NCI-H1092 treated with DMSO at 0.1 percent for 48 hours (cell line): Measurements from ENCODE around the gene SH2D2A.
A peak's percentile ranks its signal among the peaks of the same experiment; 100 is the strongest.

Experiments used
- DNase-seq: peaks from one replicate; lab custom pipeline; 2025; lab: John Stamatoyannopoulos, UW

Gene SH2D2A

DNA sequence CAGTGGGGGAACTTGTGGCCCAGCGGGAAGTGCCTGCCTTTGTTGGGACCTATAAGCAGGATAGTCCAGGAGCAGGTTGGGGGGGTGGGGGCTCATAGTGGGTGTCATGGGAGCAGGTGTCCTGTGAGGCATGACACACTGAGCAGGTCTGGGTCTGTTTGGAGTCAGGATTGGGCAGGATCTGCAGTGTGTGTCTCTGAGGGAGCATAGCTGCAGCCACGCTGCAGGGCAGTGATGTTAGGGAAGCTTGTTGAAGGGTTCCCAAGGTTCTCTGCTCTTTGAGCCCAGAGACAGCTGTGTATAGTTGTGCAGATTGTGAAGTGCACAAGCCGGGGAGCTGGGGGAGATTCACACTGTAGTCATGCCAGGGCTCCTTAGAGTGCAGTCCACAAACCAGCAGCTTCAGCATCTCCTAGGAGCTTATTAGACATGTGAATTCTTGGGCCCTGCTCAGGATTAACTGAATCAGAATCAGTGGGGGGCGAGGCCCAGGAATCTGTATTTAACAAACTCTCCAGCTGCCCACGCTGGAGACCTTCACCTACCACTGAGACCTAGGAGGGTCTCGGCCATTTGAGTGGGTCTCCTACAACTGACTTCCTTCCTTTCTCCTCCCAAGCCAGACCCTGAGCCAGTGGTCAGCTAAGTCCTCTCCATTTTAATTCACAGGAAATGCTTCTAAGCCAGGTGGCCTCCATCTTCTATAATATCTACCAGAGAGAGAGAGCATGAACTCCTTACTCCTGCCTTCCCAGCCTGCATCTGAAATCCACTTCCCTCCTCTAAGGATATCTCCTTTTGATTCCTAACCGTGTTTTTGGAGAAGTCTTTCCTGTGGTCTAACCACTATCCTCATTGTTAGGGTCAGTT, 31.2 kb upstream of the SH2D2A start:
- DNase-seq, result no peak

DNA sequence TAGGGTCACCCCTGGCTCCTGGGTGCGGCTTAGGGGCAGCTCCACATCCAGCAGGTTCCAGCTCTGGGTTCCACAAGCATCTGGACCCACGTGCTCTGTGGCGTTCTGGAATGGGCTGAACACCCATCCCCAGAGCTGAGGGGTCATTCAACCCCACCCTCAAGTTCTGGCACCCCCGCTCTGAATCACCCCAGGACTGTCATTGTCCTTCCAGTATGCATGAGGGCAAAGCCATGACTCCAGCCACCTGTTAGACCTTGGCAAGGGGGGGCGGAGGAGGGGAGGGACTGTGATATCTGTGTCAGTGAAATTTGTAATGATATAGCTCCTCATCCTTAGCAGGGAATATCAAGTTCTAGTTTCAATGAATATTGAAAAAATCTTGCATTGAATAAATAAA, 30.0 kb upstream of the SH2D2A start:
- no peak for DNase-seq

DNA sequence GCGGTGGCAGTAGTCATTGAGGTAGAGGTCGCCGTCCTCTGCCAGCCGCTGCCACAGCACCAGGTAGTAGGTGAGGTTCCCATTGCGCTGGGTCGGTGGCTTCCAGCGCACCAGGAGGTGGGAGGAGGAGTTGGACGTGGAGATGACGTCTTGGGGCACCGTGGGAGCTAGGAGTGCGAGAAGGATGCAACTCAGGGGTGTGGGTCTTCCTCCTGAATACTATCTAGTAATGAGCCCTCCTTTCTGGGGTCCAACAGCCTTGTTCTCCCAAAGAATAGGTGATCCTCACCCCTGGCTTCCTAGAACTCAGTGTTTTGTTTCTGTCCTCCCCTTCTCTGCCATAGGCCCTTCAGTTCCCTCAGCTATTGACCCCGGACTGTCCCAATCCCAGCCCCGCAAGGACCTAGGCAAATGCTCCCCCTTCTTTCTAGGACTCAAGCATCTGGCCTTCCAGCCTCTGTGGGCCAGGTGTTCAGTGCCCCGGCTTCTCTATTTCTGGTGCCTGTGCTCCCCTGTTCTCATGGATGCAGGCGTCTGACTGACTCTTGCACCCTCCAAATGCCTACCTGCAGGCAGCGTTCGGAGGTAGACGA, 29.4 kb upstream of the SH2D2A start:
- DNase-seq, result no peak

DNA sequence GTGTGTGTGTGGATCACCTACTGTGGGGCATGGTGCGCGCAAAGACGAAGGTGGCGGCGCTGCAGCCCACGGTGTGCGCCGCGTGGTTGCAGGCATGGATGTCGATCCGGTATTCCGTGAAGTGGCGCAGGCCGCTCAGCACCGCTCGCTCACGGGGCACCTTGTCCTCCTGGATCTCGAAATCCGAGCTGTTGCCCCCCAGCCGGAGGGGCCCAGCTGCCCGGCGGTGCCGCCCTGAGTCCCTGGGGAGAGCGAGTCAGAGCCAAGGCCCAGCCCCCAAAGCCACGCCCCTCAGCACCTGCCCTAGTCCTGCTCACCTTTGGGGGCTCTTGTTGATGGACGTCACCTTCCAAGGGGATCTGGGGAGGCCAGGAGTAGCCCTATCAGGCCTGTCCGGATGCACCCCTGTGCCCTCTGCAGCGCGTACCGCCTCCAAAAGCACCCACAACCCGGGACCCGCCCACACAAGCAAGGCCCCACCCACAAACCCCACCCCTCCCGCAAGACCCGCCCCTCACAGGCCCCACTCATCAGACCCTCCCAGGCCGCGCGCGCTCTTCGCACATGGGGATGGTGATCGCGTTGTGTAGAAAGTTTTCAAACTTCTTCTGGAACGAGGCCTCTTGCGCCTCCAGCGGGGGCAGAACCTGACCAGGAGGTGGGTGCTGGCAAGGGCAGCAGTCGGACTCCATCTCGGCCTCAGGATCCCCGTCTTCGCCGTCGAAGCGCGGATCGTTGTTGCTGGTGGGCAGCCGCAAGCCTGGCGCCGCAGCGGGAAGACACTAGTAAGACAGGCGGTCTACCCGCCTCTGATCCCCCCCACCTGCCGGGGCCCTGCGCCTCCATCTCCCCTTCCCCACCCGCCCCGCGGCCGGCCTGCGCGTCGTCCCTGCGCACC, 28.7 kb upstream of the SH2D2A start:
- DNase-seq, result no peak

DNA sequence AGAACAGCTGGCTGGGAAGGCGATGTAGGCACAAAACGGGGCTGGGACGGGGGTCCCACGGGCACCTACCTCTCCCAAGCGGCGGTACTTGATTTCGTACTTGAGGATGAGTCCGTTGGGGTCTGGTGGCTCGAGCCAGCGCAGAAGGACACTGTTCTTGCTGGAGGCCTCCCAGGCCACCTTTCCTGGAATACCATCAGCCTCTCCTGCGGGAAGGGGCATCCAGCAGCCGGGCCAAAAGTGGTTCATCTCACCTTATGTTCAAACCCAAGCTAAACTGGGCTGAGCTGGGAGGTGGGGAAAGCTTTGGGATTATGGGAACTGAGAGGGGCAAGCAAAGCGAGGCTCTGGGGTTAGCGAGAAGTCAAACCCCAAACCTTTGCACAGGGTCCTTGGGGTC, 28.0 kb upstream of the SH2D2A start:
- DNase-seq, result no peak

DNA sequence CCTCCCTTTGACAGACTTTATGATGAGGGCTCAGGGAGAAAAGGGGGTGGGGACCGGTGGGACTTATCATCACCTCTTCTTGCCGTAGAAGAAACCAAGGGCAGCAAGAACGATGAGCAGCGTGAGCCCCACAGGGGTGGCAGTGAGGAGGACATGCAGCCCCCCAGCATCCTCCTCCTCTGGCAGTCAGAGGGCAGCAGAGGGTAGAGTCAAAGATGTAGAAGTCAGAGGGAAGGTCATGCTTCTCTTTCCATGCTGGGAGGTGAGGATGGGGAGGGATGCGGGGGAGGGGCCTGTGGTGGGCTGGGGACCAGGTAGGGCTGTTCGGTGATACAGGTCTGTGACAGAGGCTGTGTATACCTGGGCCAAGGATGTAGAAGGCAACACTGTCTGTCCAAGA, 27.5 kb upstream of the SH2D2A start:
- no peak for DNase-seq

DNA sequence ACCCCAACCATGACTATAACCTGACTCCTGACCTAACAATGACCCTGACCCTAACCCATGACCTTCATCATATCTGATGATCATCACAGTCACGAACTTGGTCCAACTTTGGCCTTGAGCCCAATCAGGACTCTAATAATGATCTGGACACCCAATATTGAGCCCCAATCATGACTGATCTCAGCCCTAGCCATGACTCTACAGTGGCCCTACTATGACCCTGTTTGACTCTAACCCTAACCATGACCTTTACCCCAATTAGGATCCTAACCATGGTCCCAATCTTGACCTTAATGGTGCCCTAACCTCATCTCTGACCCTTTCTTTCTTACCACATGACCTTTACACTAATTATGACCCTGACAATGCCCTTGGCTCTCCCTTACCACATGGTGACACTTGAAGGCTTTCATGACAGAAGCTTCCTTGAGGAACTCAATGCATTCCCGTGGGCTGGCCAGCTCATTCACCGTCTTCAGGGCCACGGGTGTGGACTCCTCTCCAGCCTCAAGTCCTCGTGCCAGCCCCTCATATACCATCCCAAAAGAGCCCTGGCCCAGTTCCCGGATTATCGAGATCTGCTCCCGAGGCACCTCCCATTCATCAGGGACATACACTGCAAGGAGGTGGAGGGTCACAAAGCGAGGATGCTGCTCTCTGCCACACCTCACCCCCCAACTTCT, 26.1 kb upstream of the SH2D2A start:
- no peak for DNase-seq

DNA sequence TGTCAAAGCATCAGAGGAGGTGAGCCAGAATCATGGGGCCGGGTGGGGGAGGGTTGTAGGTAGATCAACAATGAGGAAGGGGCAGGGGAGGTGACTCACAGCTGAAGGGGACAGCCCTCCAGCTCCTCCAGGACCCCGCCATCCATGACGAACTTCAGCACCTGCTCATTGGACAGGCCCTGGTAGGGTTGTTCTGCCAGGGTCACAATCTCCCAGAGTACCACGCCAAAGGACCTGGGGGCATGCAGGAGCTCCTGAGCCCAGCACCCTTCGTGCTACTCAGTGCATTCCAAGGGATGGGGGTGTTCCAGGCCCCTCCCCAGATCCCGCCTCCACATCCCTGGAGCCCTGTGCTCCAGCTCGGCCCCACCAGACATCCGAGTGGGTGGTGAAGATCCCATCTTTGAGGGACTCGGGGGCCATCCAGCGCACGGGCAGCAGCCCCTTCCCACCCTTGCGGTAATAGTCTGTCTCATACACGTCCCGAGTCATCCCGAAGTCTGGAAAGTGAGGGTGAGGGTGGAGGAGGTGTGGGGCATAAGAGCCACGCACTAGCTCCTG, 24.7 kb upstream of the SH2D2A start:
- no peak for DNase-seq

DNA sequence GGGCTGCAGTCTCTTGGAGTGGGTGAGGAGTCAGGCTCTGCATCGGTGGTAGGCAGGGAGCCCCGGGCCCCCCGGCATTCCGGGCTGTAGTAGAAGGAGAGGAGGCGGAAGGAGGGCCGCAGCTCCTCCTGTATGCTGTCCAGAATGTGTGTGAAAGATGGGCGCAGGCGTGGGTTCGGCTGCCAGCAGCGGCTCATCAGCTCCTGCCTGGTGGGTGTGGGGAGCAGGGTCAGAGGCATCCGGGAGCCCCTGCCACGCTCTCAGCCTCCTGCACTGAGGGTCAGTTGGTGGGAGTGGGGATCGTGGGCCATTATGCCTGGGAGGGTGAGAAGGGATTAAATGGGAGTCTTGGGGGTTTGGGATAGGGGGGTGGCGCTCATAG, 24.2 kb upstream of the SH2D2A start:
- DNase-seq, result no peak

DNA sequence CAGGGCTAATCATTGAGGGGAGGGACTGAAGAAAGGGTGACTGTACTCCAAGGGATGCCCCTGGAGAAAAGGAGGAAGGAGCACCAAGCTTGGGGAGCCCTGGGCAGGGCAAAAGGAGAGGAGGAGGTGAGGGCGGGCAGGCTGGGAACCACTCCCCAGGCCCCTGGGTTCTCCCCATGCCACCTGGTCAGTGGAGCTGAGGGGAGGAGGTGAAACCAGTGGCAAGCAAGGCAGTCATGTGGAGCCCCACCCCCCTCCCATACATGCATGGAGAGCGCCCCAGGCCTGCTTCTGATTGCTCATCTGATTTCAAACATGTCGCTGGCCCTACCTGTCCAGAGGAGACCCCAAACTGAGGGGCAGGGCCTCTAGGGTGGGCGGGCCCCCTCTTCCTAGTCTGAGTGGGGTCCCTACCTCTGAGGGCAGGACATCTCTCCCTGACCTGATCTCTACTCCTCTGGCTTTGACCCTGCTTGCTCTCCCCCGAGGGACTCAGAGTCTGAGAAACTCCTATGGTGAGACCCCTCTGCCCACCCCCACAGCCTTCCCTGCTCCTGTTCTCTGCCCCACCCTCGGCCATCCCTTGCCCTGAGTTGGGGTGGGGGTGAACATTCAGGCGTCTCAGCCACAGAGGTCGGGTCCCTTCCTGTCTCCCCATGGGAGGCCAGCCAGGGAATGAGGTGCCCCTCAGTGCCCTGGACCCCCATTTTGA, 23.7 kb upstream of the SH2D2A start:
- DNase-seq, result no peak

DNA sequence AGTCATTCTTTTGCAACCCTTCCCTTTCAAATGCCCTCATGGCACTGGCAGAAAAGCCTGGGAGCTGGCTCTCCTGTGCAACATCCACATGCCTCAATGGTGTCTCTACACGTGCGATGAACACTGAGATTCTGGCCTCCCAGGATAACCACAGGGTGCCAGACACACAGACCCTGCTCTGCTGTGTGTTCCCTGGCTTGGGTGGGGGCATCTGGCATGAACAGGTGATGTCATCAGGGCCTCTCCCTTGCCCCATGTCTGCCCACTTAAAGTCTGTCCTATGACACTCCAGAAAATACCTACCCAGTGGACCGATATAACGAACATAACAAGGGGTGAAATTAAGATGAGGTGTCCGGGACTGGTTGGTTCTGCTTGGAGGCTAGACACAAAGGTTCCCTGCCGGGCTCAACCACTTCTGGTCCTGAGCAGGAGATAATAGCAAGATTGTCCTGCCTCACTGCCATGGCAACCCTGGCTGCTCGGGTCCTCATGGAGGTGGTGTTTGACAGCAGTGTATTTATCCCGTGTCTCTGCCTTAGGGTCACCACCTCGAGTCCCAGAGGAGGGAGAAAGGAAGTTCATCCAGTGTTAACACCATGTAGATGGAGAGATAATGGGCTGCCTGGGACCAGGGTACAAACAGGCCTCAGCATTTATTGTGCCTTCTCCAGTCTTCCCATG, 22.9 kb upstream of the SH2D2A start:
- DNase-seq, result peak; percentile 30

DNA sequence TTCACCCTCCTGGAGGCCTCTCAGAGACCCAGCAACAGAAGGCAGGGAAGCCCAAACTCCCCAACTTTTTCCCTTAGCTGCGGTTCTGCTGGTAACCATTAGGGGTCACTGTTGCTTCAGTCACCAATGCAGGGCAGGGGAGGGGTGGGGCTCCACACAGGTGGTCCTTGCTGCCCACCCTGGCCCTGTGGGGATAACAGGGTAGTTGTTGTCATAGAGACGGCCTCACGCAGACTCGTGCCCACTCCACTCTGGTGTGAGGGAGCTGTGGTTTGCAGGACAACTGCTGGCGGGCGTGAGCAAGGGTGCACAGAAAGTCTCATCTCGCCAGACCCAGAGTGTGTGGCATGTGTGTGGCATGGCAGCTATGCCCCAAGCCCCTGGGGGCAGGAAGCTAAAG, 22.3 kb upstream of the SH2D2A start:
- peak; percentile 47 for DNase-seq

DNA sequence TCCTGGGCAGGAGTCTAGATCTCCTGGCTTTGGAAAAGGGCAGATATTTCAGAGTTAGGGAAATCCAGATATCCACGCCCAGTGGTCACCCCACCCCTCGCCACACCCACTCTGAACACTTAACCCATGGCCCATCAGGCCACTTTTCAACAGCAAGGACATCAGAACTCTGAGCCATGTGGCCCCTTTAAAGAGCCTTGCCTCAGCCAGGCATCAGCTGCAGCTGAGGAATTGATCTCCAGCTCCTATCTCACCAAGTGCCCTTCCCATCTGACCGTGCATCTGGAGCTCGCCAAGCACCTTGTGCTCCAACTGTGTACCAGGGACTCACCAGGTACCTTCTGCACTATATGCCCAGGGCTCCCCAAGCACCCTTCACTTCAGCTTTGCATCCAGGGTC, 20.2 kb upstream of the SH2D2A start:
- no peak for DNase-seq

DNA sequence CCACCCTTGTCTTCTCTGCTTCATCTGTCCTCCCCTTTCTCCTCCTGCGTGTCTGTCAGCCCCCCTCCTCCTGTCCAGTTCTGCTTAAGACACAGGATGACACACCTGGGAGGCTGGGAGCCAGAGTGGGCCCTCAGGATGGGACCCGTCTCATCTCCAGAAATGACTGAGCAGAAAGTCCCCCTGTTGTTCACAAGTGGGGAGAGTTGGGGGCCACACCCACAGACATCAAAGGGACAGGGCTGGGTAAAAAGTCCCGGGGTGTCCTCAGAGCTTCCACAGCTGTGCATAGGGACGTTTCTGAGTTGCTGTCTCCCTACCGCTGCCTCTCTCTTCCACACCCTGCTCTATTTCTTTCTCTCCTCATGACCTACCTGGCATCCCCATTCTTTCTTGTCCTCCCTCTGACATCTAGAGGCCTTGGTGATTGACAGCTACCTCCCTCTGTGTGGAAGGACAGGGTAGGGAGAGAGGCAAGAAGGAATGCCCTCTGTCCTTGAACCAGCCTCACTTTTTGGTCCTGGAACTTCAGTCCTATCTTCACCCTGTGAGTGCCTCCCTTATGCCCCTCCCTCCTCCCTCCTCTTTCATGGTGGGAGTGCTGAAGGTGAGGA, 19.5 kb upstream of the SH2D2A start:
- no peak for DNase-seq

DNA sequence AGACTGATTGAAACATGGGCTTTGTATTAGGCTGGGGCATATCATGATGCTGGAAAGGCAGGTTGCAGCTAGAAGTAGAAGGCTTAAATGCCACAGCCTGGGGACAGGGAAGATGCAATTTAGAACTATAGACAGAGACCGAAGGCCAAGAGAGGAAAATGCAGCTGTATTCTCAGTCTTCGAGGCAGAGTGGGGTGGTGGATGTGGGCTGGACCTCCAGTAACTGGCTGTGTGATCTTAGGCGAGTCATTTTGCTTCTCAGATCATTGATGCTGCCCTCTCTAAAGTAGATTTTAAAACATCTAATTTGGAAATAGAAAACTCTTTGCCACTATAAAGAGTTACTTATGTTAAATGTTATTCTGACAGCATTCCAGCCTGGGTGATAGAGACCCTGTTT, 17.7 kb upstream of the SH2D2A start:
- DNase-seq, result no peak

DNA sequence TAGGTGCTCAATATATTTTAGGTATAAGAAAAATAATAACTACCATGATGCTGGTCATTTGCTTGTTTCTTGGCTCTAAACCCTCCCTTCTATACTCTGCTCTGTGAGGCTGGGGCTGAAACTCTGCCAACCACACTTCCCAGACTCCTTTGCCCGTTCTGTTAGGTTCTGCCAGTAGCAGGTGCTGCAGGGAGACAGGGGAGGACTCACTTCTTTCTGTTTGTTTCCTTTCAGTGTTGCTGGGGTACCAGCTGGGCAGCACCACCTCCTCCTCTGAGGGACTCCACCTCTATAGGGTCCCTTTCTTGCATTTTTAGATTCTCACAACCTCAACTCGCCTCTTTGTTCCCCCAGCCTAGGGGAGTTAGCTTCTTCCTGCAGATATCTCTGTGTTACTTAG, 17.0 kb upstream of the SH2D2A start:
- DNase-seq, result peak; percentile 22

DNA sequence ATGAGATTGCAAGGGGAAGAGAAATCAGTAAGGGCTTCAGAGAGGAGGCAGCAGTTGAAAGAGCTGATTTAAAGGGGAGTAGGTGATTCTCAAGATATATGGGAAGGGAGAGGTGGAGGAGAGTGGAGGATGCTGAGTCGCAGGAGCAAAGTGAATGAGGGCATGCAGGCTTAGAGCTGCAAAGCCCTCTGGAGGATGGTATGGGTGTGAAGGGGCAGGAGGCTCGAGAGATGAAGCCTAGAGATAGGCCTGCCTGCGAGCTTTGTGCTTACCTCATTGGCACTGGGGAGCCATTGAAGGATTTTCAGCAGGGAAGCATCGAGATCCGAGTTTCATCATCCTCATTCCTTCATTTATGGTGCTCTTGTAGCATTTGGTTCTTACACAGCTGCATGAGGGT, 15.8 kb upstream of the SH2D2A start:
- no peak for DNase-seq

DNA sequence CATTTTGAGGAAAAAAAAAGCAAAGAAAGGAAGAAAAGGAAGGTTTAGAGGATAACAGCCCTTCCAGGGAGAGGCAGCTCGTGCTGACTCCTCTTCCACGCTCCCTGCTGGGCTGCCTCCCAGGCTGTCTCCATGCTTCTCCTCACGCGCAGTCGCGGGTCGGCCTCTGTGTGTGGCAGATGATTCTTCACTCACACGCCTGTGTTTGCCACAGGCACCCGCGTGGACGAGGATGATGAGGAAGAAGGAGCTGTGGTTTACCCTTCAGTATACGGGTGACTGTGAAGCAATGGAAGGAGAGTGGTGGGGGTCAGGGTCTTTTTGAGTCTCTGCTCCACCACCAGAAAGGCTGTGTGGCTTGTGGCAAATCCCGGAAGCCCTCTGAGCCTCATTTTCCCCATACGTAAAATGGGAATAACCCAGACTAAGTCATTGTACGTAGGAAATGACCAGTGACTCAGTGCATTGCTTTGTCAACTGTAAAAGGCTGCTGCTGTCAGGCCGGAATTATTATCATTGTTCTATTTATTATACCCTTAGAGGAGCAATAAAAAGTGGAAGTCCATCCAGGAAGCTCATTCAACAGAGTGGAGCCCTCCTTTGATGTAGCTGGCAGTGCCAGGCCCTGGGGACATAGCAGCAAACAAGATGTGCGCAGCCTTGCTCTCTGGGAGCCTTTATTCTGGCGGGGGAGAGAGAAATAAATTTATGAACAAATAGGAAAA, 11.9 kb upstream of the SH2D2A start:
- no peak for DNase-seq

DNA sequence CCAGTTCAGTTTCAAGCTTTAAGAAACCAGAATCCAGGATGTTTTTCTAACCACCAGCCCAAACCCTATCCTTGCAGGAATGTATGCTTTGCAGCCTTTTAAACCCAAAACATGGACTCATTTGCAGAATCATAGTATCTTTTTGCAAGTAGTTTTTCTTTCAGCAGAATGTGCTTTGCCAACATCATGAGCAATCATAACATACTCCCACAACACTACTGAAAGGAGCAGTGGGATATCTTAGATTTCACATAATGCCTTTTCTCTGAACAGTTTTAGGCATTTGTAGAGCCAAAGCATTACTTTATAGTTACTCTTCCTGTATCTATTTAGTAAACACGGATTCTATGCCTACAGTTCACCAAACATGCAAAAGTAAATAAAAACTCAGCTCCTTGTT, 10.0 kb upstream of the SH2D2A start:
- no peak for DNase-seq
